HG02571 (cell line): Measurements from ENCODE around the gene APC2.
"Not testable (repeated sequence)": the region's sequence is repeated elsewhere in the genome, so short reads cannot be mapped to it uniquely, and the experiment has no call there.

Experiments used
- ATAC-seq: cut with Tn5 transposase; IDR thresholded peaks from one replicate; pipeline ENCODE4 v1.9.1; 2021; ENCODE audit warnings: mild to moderate bottlenecking, moderate library complexity; ENCODE audit not compliant: unreplicated experiment

APC2 gene

DNA sequence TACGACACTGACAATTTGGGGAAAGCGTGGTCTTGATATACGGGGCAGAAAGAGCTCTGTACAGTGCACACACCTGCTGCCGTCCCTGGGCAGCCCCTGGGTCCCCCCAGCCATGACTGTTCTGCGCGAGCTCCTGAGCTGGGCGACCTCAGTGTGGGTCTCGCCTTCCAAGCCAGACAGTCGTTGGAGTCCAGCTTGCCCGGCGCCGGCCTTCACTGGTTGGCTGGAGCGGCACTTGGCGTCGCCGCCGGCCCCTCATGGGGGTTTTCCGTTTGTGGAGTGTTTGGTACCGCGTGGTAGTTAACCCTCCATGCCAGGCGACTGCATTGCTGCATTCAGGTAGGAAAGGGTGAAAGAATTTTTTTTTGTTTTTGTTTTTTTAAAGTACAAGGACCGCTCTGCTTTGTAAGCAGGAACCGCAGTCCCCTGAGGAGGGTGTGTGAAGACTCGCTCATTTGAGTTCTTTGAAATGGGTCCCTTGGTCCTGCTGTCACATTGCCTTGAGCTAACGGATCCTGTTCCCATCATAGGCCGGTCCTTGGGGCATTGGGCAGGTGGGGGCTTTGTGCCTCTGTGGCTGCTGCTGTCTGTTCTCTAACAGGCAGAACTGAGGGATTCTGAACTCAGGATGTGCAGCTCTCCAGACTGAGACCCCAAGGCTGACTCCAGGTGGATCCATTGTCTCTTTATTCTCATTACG, 22.6 kb upstream of the APC2 start:
- no peak for ATAC-seq

DNA sequence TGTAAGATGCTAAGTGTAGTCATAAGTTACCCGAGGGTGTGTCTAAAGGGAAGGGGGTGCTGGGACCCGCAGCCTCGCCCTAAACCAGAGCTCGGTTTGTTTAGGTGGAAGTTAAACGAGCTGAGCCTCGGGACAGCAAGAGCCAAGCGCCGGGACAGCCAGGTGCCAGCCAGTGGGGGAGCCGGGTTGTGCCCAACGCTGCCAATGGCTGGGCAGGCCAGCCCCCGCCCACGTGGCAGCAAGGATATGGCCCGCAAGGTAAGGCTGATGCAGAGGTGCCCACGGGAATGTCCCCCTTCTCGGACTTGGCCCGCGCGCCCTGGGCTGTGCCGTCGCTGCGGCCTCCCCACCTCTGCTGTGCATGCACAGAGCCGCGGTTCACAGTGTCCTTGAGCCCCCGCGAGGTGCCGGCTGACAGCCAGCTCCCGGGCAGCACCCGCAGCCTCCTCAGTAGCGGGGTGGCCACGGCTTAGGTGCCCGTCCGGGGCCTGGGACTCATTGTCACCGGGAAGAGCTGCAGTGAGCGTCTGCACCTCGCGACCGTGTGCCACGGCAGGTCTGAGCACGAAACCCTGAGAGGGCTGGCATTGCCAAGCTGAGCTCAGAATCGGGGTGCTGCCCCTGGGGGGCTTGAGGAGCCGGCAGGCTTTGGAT, 21.1 kb upstream of the APC2 start:
- ATAC-seq: no peak

DNA sequence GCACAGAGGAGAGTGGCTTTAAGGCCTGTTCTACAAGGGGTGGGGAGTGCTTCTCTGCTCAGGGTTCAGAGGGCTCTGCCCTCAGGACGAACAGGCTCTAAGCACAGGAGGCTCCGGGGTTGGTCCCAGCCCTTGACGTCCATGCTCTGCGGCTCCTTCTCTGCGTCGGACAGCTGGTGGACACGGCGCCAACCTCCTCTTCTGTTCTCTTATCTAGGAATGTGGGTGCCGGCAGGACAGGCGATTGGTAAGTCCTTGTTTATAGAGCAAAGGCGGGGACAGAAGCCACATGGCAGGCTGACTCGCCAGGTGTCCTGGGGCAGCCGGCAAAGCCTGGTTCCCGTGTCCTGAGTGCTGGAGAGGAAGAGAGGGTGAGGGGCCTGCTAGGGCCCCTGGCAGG, 20.2 kb upstream of the APC2 start:
- no peak for ATAC-seq

DNA sequence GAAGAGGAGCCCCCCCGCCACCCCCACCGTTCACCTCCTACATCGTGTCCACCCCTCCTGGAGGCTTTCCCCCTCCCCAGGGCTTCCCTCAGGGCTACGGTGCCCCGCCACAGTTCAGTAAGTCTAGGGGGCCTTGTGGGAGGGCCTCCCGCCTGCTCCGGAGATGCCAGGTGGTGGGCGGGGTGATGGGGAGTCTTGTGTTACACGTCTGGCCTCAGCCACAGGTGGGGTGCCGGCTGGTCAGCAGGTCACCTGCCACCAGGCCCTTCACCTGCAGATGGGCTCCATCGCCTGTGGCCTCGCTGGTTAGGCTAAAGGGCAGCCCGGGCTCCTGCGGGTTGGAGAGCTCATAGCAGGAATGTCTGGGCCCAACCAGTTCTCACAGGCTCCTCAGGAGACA, 19.7 kb upstream of the APC2 start:
- ATAC-seq: no peak

DNA sequence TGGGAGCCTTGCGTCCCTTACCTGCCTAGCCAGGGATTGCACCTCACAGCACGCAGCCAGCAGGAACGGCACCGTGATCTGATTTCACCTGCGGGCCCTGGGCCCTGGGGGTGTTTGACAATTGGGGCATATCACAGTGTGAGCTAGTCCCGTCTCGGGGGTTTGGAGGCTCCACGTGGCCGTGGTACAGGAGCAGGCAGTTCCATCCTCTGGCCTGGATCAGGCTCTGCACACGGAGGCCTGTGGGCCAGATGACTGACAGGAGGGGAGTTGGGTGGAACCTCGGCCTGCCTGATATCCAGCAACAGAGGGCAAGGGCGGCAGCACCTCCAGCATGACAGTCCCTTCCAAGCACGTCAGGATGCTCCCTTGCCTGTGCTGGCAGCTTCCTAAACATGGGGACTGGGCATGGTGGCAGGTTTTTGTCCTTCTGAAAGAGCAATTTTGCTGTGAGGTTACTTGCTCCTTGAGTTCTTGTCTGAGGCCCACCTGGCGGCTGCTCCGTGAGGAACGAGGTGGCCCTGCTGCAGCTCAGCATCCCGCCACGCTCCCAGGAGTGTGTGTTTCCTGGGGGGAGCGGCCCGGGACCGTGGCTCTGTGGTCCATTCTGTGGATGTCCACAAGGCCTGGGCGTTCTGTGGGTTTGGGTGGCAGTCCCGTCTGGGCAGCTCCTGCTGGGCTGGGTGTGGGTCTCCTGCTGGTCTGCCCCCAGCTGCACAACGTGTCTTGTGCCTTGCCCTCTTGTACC, 18.0 kb upstream of the APC2 start:
- ATAC-seq: no peak

DNA sequence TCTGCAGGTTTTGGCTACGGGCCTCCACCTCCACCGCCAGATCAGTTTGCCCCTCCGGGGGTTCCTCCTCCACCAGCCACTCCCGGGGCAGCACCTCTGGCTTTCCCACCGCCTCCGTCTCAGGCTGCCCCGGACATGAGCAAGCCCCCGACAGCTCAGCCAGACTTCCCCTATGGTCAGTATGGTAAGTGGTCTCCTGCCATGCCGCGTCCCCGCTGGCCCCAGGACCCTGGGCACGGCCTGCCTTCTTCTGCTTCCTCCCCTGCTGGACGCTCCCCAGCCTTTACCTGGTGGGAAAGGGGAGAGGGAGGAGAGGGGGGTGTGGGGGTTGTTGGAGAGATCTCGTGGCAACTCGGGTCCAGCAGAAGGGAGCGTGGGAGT, 17.4 kb upstream of the APC2 start:
- ATAC-seq: no peak

DNA sequence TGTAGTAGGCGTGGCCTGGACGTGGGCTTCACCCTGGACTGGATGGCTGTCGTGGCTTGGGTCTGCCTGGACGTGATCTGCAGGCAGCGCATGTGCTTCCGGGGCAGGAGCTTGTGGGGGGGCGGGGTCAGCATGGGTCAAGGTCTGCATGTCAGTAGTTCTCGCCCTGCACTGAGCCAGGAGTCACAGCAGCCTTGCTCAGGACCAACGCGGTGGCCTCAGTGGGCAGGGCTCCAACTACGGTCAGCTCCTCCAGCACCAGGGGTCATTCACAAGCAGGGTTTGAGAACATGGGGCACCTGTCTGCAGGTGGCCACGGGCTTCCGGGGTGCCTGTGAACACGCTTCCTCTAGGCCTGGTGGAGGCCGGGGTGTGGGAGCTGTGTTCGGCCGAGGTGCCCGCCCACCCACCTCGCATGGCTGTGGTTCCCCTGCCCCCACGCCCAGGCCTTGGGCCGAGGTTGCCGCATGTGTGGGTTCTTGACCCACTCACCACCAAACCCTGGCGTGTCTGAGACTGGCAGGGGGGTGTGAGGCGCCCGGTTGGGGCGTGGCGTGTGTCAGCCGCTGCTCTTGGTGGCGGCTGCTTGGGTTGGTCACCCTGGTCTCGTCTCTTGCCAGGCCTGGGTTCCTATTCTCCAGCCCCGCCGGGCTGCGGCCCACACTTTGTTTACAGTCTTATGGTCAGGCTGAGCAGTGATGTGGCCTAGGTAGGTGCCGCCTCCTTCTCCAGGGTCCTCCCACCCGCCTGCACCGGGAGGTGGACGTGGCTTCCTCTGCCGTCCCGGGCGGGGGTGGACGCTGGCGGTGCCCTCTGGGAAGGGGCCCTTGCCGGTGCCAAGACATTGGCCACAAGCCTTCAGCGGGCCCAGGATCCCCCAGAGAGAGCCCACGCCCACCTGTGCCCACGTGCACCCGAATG, 16.5 kb upstream of the APC2 start:
- no peak for ATAC-seq

DNA sequence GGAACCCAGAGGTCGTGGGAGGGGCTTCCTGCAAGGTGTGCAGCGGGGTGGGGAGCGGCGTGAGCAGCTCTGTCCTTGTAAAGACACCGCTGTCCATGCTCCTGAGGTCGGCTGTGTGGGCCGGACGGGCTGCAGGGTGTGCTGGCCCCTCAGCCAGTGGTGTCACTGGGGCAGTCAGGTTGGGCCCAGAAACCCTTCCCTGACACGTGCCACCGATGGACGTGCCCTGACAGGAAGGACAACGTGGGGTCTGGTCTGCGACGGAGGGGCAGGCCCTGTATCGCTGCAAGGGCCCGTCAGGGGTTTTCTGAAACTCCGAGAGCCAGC, 15.9 kb upstream of the APC2 start:
- ATAC-seq: no peak

DNA sequence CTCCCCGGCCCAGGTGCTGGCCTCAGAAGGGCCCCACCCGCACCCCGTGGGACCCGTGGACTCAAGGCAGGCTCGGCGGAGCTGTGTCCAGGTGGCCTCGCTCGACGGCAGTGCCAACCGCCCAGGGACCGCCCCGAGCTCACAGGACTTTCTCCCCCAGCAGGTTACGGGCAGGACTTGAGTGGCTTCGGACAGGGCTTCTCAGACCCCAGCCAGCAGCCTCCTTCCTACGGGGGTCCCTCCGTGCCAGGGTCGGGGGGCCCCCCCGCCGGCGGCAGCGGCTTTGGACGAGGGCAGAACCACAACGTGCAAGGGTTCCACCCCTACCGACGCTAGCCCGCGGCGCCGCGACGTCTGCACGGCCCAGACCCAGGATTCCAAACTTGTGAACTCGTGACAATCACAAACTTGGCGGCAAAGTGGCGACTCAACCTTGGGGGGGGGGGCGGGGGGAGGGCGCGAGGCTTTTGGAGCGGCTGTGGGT, 15.3 kb upstream of the APC2 start:
- ATAC-seq: no peak

DNA sequence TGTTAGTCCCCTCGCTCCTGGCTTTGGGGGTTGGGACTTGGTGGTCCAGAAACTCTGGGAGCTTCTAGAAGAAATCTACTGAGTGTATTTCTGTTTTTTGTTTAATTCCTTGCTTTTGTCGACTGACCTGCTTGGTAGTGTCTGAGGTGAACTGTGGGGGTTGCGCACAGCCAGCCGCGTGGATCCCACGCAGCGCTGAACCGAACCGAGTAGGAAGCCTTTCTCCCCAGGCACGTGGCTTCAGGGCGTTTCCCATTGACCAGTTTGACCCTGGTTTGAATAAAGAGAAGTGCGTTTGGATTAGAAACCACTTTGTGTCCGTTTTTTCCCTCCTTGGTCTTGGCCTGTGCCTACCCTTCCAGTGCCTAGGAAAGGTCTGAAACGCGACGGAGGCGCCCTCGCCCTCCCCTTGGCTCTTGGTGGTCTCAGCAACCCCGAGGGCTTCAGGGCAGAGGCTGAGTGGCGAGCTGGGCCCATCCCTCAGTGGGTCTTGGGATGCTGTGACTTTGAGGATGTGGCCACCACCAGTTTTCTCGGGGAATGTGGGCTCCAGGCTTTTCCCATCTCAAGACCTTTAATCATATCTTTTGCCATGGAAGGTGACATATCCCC, 14.4 kb upstream of the APC2 start:
- ATAC-seq: no peak

DNA sequence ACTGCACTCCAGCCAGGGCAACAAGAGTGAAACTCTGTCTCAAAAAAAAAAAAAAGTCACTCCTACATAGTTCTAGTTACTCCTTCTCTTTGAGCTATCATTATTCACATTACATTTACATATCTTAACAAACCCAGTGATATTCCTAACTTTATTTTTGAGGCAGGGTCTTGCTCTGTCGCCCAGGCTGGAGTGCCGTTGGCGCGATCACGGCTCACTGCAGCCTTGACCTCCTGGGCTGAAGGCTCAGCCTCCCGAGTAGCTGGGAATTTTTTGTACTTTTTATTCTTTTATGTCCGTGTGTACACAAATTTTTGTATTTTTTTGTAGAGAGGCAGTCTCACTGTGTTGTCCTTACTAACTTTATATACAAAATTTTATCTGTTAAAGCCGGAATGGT, 12.3 kb upstream of the APC2 start:
- ATAC-seq: no peak

DNA sequence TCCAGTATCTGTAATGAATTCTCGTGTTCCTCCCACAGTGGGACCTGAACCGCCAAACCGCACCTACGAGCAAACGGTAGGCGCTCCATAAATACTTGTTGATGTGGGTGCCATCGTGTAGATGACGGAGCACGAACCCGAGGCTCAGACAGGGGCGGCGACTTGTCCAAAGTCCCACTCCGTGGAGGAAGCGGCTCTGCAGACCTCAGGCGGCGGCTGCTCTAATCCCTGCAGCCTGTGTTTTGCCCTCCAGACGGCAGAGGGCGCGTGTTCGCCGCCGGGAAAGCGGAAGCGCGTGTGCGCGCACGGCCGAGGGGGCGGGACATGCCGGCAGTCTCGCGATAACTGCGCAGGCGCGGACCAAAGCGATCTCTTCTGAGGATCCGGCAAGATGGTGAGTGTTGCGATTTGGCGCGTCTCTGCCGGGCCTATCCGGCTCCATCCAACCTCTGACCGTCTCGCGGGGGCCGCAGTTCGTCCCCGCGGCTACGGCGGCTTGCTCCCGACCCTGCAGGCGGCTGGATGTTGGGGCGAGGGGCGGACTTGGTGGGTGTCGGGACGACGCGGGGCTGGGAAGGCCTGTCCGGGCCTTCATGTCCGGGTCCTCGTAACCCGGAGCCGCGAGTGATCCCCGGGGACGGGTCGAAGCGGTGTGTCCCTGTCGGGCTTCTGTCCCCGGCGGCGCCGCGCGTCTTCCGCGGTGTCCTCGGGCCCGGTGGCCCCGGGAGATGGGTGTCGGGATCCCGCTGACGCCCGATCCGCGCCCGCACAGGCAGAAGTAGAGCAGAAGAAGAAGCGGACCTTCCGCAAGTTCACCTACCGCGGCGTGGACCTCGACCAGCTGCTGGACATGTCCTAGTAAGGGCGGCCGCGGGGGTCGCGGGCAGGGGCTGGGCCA, 11.6 kb upstream of the APC2 start, which contains the start of gene RPS15:
TSS of gene RPS15 (plus strand) at position 362 of the 898 bp plus-strand sequence. CDS start at position 392, 30 bp downstream.
- ATAC-seq: peak; percentile 74

DNA sequence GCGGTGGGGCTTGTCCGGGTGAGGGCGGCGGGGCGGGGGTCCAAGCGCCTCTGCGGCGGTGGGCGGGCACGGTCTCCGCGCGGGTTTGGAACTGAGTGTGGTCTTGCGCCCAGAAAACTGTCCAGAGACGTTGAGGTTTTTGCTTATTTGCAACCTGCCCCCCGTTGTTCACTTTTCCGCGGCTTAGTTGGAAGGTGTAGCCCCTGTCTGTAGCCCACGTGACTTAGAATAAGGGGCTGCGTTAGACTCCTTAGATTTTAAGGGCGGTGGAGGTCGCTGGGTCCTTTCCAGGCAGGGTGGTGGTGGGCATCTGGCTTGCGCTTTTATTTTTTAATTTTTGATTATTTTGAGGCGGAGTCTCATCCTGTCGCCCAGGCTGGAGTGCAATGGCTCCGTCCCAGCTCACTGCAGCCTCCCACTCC, 11.0 kb upstream of the APC2 start:
- no peak for ATAC-seq

DNA sequence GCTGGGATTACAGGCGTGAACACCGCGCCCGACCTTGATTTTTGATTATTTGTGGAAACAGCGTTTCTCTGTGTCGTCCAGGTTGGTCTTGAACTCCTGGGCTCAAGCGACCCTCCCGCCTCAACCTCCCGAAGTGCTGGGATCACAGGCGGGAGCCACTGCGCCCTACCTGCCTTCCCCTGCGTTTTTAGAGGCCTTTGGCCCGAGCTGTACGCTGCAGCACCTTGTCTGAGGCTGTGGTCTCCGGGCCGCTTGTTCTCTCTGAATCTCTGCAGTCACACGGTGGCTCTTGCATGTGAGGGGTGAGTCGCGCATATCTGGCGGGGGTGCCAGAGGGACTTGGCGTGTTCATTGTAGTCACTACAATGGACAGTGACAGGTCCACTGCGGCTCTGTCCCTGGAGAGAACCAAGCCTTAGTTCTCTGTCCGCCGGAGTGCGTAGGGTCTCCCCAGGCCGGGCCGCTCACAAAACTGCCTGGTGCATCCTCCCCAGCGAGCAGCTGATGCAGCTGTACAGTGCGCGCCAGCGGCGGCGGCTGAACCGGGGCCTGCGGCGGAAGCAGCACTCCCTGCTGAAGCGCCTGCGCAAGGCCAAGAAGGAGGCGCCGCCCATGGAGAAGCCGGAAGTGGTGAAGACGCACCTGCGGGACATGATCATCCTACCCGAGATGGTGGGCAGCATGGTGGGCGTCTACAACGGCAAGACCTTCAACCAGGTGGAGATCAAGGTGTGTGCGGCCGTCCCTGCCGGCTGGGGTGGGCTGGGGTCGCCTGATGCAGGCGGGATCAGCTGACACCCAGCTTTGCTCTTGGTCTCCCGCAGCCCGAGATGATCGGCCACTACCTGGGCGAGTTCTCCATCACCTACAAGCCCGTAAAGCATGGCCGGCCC, 10.2 kb upstream of the APC2 start:
- not testable (repeated sequence) for ATAC-seq

DNA sequence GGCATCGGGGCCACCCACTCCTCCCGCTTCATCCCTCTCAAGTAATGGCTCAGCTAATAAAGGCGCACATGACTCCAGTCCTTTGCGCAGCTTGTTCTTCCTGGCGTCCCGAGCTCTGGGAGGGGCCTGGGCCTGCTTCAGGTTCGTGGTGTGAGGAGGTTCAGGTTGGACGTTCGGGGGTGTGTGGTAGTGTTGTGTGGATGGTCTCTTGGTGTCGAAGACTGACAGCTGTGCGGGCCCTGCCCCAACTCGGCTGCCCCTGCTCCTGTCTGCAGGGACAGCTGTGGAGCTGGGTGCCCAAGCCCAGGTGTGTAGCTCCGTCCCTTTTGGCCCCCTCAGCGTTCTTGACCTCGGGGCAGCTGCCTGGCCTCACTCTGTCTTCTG, 9.5 kb upstream of the APC2 start:
- ATAC-seq: no peak

DNA sequence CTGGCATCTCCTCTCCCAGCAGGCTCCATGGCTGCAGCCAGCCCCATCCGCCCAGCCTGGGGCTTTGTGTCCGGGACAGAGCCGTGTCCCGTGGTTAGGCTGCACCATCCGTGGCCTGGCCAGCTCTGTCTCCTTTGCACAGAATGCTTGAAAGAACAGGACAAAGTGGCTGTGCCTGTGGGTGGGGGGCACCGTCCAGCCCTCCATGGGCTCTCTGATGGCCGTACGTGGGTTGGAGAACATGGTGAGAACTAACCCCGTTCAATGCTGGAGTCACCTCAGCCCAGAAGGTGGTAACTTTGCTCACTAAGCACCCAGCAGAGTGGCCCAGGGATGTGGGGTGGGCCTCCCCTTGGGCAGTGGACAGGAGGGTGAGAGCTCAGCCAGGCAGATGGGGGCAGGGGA, 8.9 kb upstream of the APC2 start:
- ATAC-seq: no peak

DNA sequence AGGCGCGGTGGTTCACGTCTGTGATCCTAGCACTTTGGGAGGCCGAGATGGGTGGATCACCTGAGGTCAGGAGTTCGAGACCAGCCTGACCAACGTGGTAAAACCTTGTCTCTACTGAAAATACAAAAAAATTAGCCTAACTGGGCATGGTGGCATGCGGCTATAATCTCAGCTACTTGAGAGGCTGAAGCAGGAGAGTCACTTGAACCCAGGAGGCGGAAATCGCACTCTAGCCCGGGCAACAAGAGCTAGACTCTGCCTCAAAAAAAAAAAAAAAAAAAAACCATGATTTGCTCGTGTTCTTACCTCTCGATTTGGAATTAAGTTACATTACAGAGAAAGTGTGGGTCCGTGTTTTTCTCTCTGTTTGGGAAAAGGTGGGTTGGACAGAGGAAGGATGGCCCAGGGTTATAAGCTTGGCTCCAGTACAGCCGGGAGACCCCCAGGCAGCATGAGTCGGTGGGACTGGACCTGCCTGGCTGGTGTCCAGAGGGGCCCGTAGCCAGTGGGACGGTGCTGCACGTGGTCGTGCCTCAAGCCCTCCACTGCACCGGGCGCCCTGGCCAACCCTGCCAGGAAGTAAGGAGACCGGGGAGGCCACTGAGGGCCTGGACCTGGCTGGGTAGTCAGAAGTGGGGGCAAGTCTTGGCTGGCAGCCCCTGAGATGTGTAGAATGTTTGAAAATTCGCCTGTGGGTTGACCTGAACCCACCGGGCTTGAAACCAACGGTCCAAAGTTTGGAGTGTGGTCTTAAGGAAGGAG, 8.1 kb upstream of the APC2 start:
- ATAC-seq: no peak
